GM15510 (cell line): ENCODE data around the gene EEF1AKMT3.

Experiments used
- POLR2A ChIP-seq: IDR thresholded peaks from 3 replicates; pipeline ENCODE4 v1.6.1; 2011; ENCODE audit warnings: borderline replicate concordance; ENCODE audit not compliant: insufficient read length; ENCODE audit errors: extremely low read depth

EEF1AKMT3 gene

DNA sequence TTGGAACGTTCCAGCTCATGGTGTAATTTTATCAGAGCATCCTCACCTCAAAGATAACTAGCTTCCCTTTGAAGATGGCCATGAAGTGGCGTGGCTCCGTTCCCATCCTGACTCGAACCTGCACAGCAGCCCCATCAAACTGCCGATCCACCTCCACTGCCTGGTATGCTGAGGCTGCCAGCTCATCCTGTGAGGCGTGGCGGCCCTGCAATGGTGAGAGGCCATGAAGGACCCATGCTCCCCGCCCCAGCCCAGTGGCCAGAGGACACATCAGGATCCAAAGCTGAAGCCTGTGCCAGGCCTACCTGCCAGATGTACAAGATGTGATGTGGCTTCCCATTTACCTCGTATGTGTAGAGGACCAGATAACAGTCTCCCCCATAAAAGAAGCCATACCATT, 34.9 kb downstream of the EEF1AKMT3 start:
- TF ChIP-seq POLR2A, result no peak

GRCh38 chr12:57808351-57808750, 35.9 kb downstream of the EEF1AKMT3 start:
- TF ChIP-seq POLR2A, result no peak

DNA sequence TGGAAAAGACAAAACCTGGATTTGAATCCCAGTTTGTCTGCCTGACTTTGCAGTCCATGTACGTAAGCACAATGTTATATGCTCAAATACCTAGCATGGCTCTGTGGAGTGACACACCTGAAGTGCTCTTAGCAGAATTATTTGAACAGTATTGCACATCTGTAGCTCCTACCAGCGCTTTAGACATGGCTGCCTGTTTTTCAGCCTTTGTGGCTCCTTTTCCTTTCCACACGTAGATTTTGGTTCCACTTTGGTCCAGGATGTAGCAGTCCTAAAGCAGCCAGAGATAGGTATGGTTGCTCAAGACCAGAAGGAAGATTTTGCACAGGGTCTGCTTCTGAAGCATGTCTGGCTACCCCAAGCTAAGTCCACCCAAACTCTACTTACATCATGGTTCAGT, 37.0 kb downstream of the EEF1AKMT3 start:
- TF ChIP-seq POLR2A, result no peak

DNA sequence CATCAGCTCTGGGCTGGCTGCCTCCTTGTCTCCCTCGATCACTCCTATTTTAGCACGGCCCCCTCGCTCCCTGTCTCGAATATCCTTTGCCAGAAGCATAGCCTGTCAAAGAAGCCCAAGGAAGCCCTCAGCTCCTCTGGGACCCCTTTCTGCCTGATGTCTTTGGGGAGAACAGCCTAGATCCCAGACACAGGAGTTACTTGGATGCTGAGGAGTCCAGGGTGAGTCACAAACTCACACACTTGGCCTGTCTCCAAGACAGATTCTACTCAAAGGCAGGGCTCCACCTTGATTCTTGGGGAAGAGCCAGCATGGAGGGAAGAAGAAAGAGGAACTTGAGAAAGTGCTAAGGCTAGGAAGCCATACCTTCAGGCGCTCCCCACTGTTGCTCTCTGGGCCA, 38.0 kb downstream of the EEF1AKMT3 start:
- no peak for TF ChIP-seq POLR2A

GRCh38 chr12:57811028-57811755, 38.8 kb downstream of the EEF1AKMT3 start:
- TF ChIP-seq POLR2A, result no peak

GRCh38 chr12:57813111-57813970, 40.9 kb downstream of the EEF1AKMT3 start:
- no peak for TF ChIP-seq POLR2A

DNA sequence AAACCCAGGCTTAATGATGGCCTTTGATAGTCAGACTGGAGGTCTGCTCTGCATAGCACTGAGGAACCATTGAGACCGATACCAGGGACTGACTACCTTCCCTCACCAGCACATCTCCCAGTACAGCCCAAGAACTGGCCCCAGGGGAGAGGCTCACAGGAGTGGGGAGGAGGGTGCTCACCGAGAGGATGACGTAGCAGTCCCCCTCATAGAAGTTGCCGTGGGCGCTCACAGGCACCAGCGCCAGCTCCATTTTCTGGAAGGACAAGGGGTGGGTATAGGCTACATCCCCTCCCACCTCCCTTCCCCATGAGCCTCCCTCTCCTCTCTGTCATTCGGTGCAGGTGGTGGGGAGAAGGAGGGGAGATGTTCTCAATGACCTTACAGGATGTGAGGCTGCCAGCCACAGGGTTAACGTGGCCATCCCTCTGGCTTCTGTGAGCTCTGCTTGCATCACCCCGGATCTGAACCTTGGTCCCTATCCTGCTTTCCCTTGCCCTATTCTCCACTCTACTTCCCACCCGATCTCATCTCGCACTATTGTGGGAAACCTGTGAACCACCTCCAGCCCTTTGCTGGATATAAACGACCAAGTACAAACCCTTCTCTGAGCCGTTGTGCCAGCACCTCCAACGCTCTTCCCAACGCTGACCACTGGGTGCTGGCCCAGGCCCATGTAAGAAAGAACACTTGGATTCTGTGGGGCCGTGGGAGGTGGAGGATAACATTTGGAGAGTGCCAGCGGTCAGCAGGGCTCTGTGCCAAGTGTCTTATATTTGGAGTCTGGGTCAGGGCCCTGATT, 41.8 kb downstream of the EEF1AKMT3 start:
- no peak for TF ChIP-seq POLR2A

GRCh38 chr12:57815177-57816000, 43.0 kb downstream of the EEF1AKMT3 start:
- TF ChIP-seq POLR2A, result no peak

DNA sequence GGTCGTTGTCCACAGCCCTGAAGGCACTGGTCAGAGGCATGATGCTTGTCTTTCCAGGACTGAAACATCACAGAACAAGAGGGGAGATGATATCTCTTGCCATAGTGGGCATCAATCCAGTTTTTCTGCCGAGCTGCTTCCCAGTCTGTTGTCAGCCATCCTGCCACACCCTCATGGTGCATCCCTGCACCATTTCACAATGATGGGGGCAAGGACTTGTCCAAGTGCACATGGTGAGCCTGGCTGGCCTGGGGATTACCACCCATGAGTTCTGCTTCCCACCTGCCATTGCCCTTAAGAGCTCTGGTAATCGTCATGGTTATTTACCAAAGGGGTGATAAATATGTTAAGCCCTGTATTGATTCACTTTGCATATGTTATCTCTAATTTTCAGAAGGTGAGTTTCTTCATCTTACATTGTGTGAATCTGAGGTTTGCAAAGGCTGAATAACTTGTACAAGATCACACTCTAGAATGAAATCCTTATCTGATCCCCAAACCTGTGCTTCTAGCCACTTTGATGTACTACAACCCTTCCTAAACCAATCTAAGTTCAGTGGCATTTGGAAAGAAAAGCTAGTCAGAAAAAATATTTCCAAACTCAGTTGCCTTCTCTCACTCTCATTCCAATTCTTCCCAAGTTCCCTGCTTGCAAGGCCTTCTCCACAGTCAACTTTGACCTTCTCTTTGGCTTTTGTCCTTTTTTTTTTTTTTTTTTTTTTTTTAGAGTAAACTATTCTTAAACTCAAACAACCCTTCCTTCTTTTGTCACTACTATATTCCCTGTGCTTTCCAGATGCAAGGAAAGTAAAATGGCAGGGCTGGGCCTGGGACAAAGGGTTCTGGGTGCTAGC, 43.8 kb downstream of the EEF1AKMT3 start:
- no peak for TF ChIP-seq POLR2A

GRCh38 chr12:57816855-57817151, 44.4 kb downstream of the EEF1AKMT3 start:
- no peak for TF ChIP-seq POLR2A

- no peak for TF ChIP-seq POLR2A
These were observed 45.0 kb downstream of the EEF1AKMT3 start for GRCh38 chr12:57817261-57817989.

GRCh38 chr12:57821474-57822214, 49.2 kb downstream of the EEF1AKMT3 start:
- no peak for TF ChIP-seq POLR2A

DNA sequence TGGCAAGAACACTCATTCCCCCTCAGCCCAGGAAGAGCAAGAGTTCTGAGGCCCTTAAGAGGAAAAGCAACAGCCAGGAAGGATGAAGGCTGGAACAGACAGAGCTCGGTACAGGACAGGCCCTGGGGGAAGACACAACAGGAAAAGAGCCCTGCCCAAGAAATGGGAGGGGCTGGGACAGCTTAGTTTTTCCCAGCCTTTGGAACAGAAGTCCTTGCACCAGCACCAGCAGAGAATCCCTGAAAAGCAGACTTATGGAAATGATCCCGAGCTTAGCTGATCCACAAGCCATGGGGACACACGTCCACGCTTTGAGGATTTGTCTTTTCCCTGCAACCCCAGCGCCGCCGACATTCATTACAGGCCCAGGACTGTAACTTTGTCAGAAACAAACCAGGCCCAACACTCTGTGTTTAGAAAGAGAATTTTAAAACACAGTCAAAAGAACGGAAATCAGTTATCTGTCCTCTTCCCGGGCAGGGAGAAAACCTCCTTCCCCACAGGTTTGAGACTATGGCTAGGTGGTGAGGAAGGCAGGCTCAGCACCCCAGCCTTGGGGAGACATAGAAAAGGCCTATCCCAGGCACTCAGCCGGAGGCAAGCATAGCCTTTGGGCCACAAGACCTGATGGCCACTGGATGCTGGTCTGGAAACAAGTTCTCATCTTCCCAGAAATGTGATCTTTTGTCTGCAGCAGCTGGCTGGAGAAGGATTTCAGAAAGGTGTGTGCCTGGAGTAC, 50.1 kb downstream of the EEF1AKMT3 start:
- TF ChIP-seq POLR2A, result no peak
